OCI-LY7 (cell line): ENCODE results near the gene NRP1. TPM values are rescaled to one million over a fixed set of nuclear protein-coding genes. Genes with fewer than 3 reads are reported as not detected.

Source experiments
- BruUV-seq: library from RNA; stranded (reverse); fragments of 400-500 nt; replicated peaks from 2 replicates; lab custom pipeline; 2021; lab: Mats Ljungman, UMichigan
- CTCF ChIA-PET: fragments of 300-600 bp; sonication (Branson Sonifier 250); formaldehyde crosslinking; loops from one replicate; lab custom pipeline; 2022; ENCODE audit warnings: antibody characterized with exemption; ENCODE audit not compliant: unreplicated experiment; lab: Charles Lee
- POLR2A ChIA-PET: fragments of 300-600 bp; sonication (Branson Sonifier 250); formaldehyde crosslinking; loops from one replicate; lab custom pipeline; 2022; ENCODE audit warnings: antibody characterized with exemption; lab: Charles Lee
- DNase-seq: peaks from one replicate; pipeline ENCODE4 v3.0.0-alpha.2; 2015; ENCODE audit warnings: low spot score
- H2AFZ ChIP-seq: fragments of 200-600 bp; sonication (generic), shearing (Covaris generic); 2 replicates; pipeline ENCODE4 v1.6.1; 2014; ENCODE audit warnings: mild to moderate bottlenecking, antibody characterized with exemption, low read length, moderate library complexity
- H3K27ac ChIP-seq: fragments of 200-600 bp; sonication (generic); 2 replicates; pipeline ENCODE4 v1.5.1; 2014; ENCODE audit warnings: mixed run types, low read depth, mild to moderate bottlenecking, moderate library complexity, low read length, inconsistent platforms; ENCODE audit not compliant: poor library complexity, severe bottlenecking
- H3K36me3 ChIP-seq: fragments of 200-600 bp; sonication (generic); 2 replicates; pipeline ENCODE4 v1.6.1; 2014; ENCODE audit warnings: mild to moderate bottlenecking, antibody characterized with exemption, low read length, moderate library complexity, mixed read lengths; ENCODE audit not compliant: insufficient read depth
- H3K4me1 ChIP-seq: fragments of 200-600 bp; sonication (generic); 2 replicates; pipeline ENCODE4 v1.5.1; 2014; ENCODE audit warnings: mild to moderate bottlenecking, low read length; ENCODE audit not compliant: insufficient read depth, poor library complexity, severe bottlenecking
- H3K4me2 ChIP-seq: fragments of 200-600 bp; sonication (generic); 2 replicates; pipeline ENCODE4 v1.6.1; 2014; ENCODE audit warnings: mild to moderate bottlenecking, low read length
- H3K4me3 ChIP-seq: fragments of 200-600 bp; sonication (generic); 2 replicates; pipeline ENCODE4 v1.5.1; 2014; ENCODE audit warnings: mild to moderate bottlenecking, low read depth, low read length; ENCODE audit not compliant: poor library complexity, severe bottlenecking
- H3K79me2 ChIP-seq: fragments of 200-600 bp; sonication (generic); 2 replicates; pipeline ENCODE4 v1.6.1; 2016; ENCODE audit warnings: low read depth, mild to moderate bottlenecking, low read length, moderate library complexity, mixed read lengths; ENCODE audit not compliant: insufficient read depth
- H3K9me2 ChIP-seq: fragments of 200-600 bp; sonication (generic); 2 replicates; pipeline ENCODE4 v1.6.1; 2016; ENCODE audit warnings: mild to moderate bottlenecking, low read length, mixed read lengths; ENCODE audit not compliant: insufficient read depth
- H3K9me3 ChIP-seq: fragments of 200-600 bp; sonication (generic); 2 replicates; pipeline ENCODE4 v1.6.1; 2014; ENCODE audit warnings: mild to moderate bottlenecking, mixed run types, low read length, mixed read lengths
- H4K20me1 ChIP-seq: fragments of 200-600 bp; sonication (generic); 2 replicates; pipeline ENCODE4 v1.6.1; 2014; ENCODE audit warnings: mild to moderate bottlenecking, antibody characterized with exemption, low read length, moderate library complexity, mixed read lengths; ENCODE audit not compliant: insufficient read depth
- EZH2phosphoT487 ChIP-seq: fragments of 200-600 bp; sonication (generic); IDR thresholded peaks from 2 replicates; pipeline ENCODE4 v1.6.1; 2018; ENCODE audit warnings: low read depth, borderline replicate concordance, mild to moderate bottlenecking, mixed run types, antibody characterized with exemption, low read length, moderate library complexity, mixed read lengths
- intact Hi-C: fragments of 100-400 bp; cut with micrococcal nuclease; formaldehyde crosslinking; loops from one replicate; pipeline ENCODE4 v1.10.0; 2022; ENCODE audit not compliant: unreplicated experiment
- total RNA-seq, 2 experiments: library from RNA; depleted of rRNA in 1 of 2; stranded (reverse); fragments of >200 nt in 1 of 2; shearing (Covaris generic) in 1 of 2; gene quantifications; 2 replicates each; pipeline ENCODE4 v1.2.3, GENCODE V29; 2014 to 2022
- TF ChIP-seq, protein P1 (sequence below): fragments of 200-600 bp; sonication (generic); conservative IDR thresholded peaks from 2 replicates; pipeline ENCODE4 v1.5.1; 2014; ENCODE audit warnings: mild to moderate bottlenecking, antibody characterized with exemption, low read length, moderate library complexity, mixed read lengths

Gene NRP1
- total RNA-seq, 2 experiments from 2014 or later: not detected

DNA sequence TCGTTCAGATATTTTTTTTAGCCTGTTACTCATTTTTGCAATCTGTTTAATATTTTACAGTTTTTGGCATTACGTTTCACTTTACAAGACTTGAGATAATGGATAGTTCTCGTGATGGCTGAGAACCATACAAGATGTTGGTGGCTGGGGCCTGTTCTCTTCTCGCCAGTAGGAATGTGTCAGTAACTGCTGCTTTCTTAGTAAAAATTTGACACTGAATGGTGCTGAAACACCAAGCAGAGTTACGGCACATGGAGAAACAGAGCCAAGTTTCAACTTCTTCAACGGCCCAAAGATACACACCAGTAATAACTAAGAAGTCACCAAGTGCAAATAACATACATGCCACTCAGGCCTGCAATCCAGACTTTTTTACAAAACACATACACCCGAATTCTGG is 130.4 kb downstream of the NRP1 start:
- no peaks in the 10 kb centered on the region for H3K9me3 ChIP-seq
- H3K79me2 ChIP-seq: no peaks in the 10 kb centered on the region
- intact Hi-C loops: no loop called here
- H2AFZ ChIP-seq: no peak overlapping the region
- no peak overlapping the region for H3K27ac ChIP-seq
- no TSS peak for BruUV-seq
- H4K20me1 ChIP-seq: no peaks in the 10 kb centered on the region
- POLR2A ChIA-PET: interaction anchor here (0.7 kb wide), 1 partner anchor 14 kb away, joined by 4 read pairs; no protein-coding TSS in a partner anchor
- CTCF ChIA-PET: no interaction called here
- no peak overlapping the region for H3K4me2 ChIP-seq
- H3K4me3 ChIP-seq: no peak overlapping the region
- no peaks in the 10 kb centered on the region for H3K4me1 ChIP-seq
- TF ChIP-seq EZH2phosphoT487: no peak
- TF ChIP-seq, protein P1, sequence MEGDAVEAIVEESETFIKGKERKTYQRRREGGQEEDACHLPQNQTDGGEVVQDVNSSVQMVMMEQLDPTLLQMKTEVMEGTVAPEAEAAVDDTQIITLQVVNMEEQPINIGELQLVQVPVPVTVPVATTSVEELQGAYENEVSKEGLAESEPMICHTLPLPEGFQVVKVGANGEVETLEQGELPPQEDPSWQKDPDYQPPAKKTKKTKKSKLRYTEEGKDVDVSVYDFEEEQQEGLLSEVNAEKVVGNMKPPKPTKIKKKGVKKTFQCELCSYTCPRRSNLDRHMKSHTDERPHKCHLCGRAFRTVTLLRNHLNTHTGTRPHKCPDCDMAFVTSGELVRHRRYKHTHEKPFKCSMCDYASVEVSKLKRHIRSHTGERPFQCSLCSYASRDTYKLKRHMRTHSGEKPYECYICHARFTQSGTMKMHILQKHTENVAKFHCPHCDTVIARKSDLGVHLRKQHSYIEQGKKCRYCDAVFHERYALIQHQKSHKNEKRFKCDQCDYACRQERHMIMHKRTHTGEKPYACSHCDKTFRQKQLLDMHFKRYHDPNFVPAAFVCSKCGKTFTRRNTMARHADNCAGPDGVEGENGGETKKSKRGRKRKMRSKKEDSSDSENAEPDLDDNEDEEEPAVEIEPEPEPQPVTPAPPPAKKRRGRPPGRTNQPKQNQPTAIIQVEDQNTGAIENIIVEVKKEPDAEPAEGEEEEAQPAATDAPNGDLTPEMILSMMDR: no peak
- H3K36me3 ChIP-seq: no peaks in the 10 kb centered on the region
- no peak for DNase-seq
- no peaks in the 10 kb centered on the region for H3K9me2 ChIP-seq

DNA sequence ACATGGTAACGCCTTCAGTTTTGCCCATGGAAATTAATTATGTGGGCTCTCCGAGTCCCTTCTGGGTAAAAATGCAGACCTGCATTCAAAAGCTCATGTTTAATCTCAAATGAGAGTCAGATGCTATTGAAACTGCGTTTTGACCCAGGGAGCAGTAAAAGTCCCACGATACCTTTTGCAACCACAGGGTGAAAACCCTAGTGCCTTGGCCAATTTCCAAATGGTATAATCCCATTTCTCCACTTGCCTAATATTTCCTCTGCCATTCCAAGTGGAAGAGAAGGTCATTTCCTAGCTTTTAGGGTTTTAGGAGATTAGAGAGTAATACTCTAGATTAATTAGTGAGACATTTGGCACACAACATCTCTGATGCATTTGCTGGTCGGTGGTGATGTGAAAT is 132.5 kb downstream of the NRP1 start:
- Histone ChIP-seq H3K4me1 (no peaks in the 10 kb centered on the region), H4K20me1 (no peaks in the 10 kb centered on the region), H3K36me3 (no peaks in the 10 kb centered on the region), H2AFZ (no peak overlapping the region), H3K27ac (no peak overlapping the region), H3K79me2 (no peaks in the 10 kb centered on the region), H3K9me2 (no peaks in the 10 kb centered on the region), H3K4me2 (no peak overlapping the region), H3K9me3 (no peaks in the 10 kb centered on the region), H3K4me3 (no peak overlapping the region)
- TF ChIP-seq EZH2phosphoT487: no peak
- TF ChIP-seq, protein P1: no peak
- no TSS peak for BruUV-seq
- intact Hi-C loops: no loop called here
- DNase-seq: no peak
- POLR2A ChIA-PET: interaction anchor here (0.6 kb wide), 1 partner anchor 141 kb away, joined by 3 read pairs; no protein-coding TSS in a partner anchor
- CTCF ChIA-PET: no interaction called here

DNA sequence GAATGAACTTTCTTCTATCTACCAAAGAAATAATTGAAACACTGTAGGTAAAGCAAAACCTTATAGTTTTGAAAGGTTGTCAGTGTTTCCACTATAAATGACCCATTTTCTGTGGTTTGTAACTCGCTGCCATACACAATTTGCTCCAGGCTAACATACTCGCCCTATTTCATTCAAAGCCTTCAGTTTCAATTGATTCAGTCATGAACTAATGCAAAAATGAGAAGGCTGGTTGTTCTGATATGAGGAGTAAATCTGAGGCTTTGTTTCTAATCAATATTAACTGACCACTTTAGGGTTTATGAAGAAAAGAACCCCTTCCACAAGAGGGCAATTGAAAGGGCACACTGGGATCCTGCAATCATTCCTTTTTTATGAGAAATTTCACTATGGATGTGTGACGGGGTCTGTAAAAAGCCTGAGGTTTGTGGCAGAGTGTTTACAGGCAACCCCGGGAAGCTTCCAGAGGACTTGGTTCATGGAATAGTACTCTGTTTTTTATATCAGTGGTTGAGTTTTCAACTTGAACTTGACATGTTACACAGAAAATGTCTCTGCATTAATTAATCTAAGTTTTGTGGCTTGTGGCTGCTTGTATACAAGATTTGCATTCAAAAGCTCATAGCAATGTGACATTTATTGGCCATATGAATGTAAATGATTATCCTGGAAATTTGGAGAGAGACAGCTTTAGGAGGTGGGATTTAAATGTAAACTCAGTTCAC is 133.2 kb downstream of the NRP1 start:
- H3K27ac ChIP-seq: no peak overlapping the region
- POLR2A ChIA-PET: interaction anchor here (0.6 kb wide), 1 partner anchor 142 kb away, joined by 3 read pairs; no protein-coding TSS in a partner anchor
- H3K4me1 ChIP-seq: no peaks in the 10 kb centered on the region
- H3K4me2 ChIP-seq: no peak overlapping the region
- no peak overlapping the region for H2AFZ ChIP-seq
- DNase-seq: no peak
- H3K36me3 ChIP-seq: no peaks in the 10 kb centered on the region
- no peaks in the 10 kb centered on the region for H4K20me1 ChIP-seq
- no TSS peak for BruUV-seq
- H3K79me2 ChIP-seq: no peaks in the 10 kb centered on the region
- CTCF ChIA-PET: no interaction called here
- no peaks in the 10 kb centered on the region for H3K9me3 ChIP-seq
- no peak for TF ChIP-seq EZH2phosphoT487
- intact Hi-C loops: no loop called here
- no peaks in the 10 kb centered on the region for H3K9me2 ChIP-seq
- H3K4me3 ChIP-seq: no peak overlapping the region
